ENCODE results near the gene ARHGAP30.

ARHGAP30 gene

DNA sequence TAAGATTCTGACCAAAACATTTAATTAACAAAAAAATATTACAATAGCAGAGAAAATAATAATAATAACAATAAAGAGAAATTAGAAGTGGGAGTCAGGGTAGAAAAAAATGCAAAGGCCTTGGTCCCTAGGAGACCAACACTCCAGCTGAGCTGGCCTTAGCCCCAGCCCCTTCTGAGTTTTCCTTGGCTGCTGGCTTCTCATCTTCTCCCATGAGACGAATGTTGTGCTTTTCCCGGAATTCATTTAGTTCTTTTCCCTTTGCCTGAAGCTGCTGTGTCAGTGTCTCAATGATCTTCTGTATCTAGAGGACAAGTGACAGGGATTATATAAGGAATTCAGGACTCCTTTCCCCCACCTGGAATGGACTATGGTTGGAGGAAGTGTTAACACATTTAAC is 30.9 kb upstream of the ARHGAP30 start:
- H3K4me1 ChIP-seq (ENCODE audit: control insufficient read depth, insufficient read depth, low read length), result no peaks in the 10 kb centered on the region
- no peak overlapping the region for H3K4me3 ChIP-seq (ENCODE audit: insufficient read depth, low read depth, low read length)
- no peaks in the 10 kb centered on the region for H3K27me3 ChIP-seq (ENCODE audit: control insufficient read depth, insufficient read depth, low read length, poor library complexity, severe bottlenecking)
- H3K27ac ChIP-seq (ENCODE audit: insufficient read depth, low read depth, low read length, poor library complexity, severe bottlenecking), result no peak overlapping the region
- H3K9me3 ChIP-seq (ENCODE audit: control insufficient read depth, low read length), result no peaks in the 10 kb centered on the region
- 87 to 93% methylated on average over 2 of the region's 2 CpGs for WGBS, 2 experiments
- H3K36me3 ChIP-seq (ENCODE audit: control insufficient read depth, insufficient read depth, low read length), result peaks cover 4% of the 10 kb centered on the region

DNA sequence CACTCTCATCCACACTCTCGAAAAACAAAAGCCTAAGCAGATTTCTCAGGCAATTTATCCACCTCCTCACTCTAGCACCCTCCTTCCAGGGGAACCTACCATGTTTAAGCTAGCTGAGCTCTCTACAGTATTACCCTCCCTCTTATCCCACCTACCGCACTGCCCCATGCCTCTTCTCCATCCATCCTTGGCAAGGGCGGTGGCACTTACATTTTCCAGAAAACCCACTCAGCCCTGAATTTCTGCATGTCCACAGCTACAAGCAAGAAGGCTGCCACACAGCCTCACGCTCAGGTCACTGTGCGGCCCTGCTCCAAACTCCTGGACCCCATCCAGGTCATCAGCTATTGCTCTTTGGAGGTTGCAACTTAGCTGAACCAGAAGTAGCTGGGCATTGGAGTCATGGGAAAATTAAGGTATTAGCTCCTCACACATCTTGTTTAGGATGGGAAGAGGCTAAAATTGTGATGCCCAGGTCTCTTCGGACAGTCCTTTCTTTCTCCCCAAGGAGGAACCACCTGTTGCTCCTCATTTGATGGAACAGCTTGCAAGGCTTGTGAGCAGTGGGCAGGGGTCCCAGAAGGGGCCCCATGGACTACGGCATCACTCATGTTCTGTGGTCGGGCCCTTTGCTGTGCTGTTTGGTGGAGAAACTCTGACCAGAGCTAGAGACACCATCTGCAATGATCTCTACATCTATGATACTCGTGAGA is 29.6 kb upstream of the ARHGAP30 start:
- Histone ChIP-seq H3K27me3 (ENCODE audit: control insufficient read depth, insufficient read depth, low read length, poor library complexity, severe bottlenecking) (no peaks in the 10 kb centered on the region), H3K9me3 (ENCODE audit: control insufficient read depth, low read length) (no peaks in the 10 kb centered on the region), H3K27ac (ENCODE audit: insufficient read depth, low read depth, low read length, poor library complexity, severe bottlenecking) (no peak overlapping the region), H3K36me3 (ENCODE audit: control insufficient read depth, insufficient read depth, low read length) (peaks cover 4% of the 10 kb centered on the region), H3K4me1 (ENCODE audit: control insufficient read depth, insufficient read depth, low read length) (no peaks in the 10 kb centered on the region), H3K4me3 (ENCODE audit: insufficient read depth, low read depth, low read length) (peak overlapping the region; percentile 96)
- 90 to 91% methylated on average over 9 of the region's 9 CpGs for WGBS, 2 experiments

DNA sequence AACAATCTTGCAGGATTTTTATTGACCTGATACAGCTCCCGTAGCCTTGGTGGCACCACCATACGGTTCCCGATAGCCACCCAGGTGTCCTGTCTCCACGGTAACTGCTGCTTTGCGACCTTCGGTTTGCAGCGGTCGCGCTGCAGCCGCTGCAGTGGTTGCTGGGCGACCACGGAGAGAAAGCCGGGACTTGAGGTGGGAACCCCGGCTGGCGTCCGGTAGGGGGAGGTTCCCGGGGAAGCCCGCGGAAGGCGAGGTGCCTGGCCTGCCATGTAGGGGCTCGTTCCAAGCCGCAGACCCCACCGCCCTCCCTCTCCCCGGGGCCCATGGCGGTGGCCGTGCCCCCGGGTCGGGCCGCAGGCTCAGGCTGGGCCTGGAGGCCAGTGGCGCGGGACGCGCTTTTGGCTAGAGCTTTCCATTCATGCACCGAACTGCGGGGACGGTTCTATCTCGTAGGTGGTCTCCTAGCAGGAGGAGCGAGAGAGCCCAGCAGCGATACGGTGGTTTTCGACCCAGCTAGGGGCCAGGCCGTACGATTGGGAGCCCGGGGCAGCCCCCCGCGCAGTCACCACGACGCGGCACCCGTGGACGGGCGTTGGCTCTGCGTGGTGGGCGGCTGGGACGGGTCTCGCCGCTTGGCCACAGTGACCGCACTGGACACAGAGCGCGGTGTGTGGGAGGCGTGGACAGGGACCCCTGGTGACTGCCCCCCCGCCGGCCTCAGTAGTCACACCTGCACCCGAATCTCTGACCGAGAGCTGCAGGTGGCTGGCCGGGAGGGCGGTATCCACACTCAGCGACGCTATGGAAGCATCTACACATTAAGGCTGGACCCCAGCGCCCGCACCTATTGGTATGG is 28.7 kb upstream of the ARHGAP30 start, which contains the start of gene KLHDC9:
Gene KLHDC9 (plus strand): TSS at position 152 of the 859 bp plus-strand sequence. CDS start 175 bp downstream, at position 327.
- Histone ChIP-seq H3K9me3 (ENCODE audit: control insufficient read depth, low read length) (no peaks in the 10 kb centered on the region), H3K4me1 (ENCODE audit: control insufficient read depth, insufficient read depth, low read length) (no peaks in the 10 kb centered on the region), H3K27me3 (ENCODE audit: control insufficient read depth, insufficient read depth, low read length, poor library complexity, severe bottlenecking) (no peaks in the 10 kb centered on the region), H3K27ac (ENCODE audit: insufficient read depth, low read depth, low read length, poor library complexity, severe bottlenecking) (peak within 1 kb of the TSS; percentile 76), H3K4me3 (ENCODE audit: insufficient read depth, low read depth, low read length) (peak within 1 kb of the TSS; percentile 96), H3K36me3 (ENCODE audit: control insufficient read depth, insufficient read depth, low read length) (peaks cover 4% of the 10 kb centered on the region)
- WGBS, 2 experiments, result 3 to 4% methylated on average over 71 of the region's 71 CpGs

DNA sequence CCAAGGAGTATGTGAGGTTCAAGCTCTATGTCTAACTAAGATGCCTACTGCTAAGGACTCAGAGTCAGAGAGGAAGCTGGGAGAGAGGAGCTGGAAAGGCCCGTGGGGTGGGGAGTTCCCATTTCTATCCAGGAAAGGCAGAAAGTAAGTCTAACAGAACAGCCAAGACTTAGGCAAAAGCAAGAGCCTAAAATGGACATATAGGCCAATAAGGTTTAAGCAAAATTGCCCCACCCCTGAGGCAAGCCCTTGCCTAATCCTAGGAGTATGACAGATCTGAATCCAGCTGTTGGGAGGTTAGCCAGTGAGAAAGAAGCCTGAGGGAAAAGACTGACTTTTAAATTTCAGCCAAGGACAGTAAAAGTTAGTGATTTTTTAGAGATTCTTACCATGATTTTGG is 26.8 kb upstream of the ARHGAP30 start:
- Histone ChIP-seq H3K4me3 (ENCODE audit: insufficient read depth, low read depth, low read length) (no peak overlapping the region), H3K36me3 (ENCODE audit: control insufficient read depth, insufficient read depth, low read length) (peaks cover 4% of the 10 kb centered on the region), H3K9me3 (ENCODE audit: control insufficient read depth, low read length) (no peaks in the 10 kb centered on the region), H3K27ac (ENCODE audit: insufficient read depth, low read depth, low read length, poor library complexity, severe bottlenecking) (no peak overlapping the region), H3K4me1 (ENCODE audit: control insufficient read depth, insufficient read depth, low read length) (no peaks in the 10 kb centered on the region), H3K27me3 (ENCODE audit: control insufficient read depth, insufficient read depth, low read length, poor library complexity, severe bottlenecking) (no peaks in the 10 kb centered on the region)
- 87 to 89% methylated on average over 1 of the region's 1 CpG for WGBS, 2 experiments

DNA sequence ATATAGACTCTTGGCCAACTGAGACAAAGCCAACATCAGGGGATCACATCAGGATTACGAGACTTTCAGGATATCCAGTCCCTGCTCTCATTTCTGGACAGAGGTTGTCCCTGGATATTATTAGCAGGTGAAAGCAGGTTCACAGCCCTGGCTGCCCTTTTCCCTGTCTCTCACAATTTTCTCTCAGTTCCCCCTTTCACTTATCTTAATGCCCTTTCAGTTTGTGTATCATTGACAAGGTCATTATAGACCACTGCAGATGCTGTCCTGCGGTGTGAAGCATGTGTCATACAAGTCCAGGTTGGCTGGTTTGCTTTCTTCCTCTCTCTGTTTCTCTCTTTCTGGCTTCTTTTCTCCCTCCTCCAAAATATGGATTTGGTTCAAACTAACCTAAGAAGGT is 26.3 kb upstream of the ARHGAP30 start:
- Histone ChIP-seq H3K27ac (ENCODE audit: insufficient read depth, low read depth, low read length, poor library complexity, severe bottlenecking) (no peak overlapping the region), H3K4me3 (ENCODE audit: insufficient read depth, low read depth, low read length) (no peak overlapping the region), H3K4me1 (ENCODE audit: control insufficient read depth, insufficient read depth, low read length) (no peaks in the 10 kb centered on the region), H3K36me3 (ENCODE audit: control insufficient read depth, insufficient read depth, low read length) (peaks cover 4% of the 10 kb centered on the region), H3K9me3 (ENCODE audit: control insufficient read depth, low read length) (no peaks in the 10 kb centered on the region), H3K27me3 (ENCODE audit: control insufficient read depth, insufficient read depth, low read length, poor library complexity, severe bottlenecking) (no peaks in the 10 kb centered on the region)
- WGBS, 2 experiments, result 71 to 75% methylated on average over 2 of the region's 2 CpGs

DNA sequence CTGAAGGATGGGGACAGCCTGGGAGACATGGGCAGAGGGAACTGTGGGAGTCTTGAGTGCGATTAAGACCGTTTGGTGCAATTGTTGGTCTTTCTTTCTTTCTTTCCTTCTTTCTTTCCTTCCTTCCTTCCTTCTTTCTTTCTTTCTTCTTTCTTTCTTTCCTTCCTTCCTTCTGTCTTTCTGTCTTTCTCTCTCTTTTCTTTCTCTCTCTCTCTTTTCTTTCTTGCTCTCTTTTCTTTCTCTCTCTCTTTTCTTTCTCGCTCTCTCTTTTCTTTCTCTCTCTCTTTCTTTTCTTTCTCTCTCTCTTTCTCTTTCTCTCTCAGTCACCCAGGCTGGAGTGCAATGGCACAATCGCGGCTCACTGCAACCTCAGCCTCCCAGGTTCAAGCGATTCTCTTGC is 25.5 kb upstream of the ARHGAP30 start:
- H3K4me1 ChIP-seq (ENCODE audit: control insufficient read depth, insufficient read depth, low read length), result no peaks in the 10 kb centered on the region
- H3K27ac ChIP-seq (ENCODE audit: insufficient read depth, low read depth, low read length, poor library complexity, severe bottlenecking), result no peak overlapping the region
- H3K4me3 ChIP-seq (ENCODE audit: insufficient read depth, low read depth, low read length), result no peak overlapping the region
- no peaks in the 10 kb centered on the region for H3K9me3 ChIP-seq (ENCODE audit: control insufficient read depth, low read length)
- WGBS, 2 experiments, result 91 to 93% methylated on average over 6 of the region's 6 CpGs
- H3K27me3 ChIP-seq (ENCODE audit: control insufficient read depth, insufficient read depth, low read length, poor library complexity, severe bottlenecking), result no peaks in the 10 kb centered on the region
- peaks cover 3% of the 10 kb centered on the region for H3K36me3 ChIP-seq (ENCODE audit: control insufficient read depth, insufficient read depth, low read length)

DNA sequence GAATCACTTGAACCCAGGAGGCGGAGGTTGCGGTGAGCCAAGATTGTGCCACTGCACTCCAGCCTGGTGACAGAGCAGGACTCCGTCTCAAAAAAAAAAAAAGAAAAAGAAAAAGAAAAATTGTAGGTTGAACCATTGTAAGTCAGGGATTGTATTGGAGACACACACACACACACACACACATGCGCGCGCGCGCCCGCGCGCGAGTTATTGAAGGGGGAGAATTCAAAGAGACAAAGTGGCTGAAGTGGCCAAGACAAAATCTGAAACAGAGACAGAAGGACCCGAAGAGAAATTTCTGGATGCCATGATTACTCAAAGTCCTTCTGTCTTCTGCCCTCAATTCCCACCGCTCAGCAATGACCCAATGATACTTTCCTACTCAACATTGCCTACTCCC is 24.8 kb upstream of the ARHGAP30 start:
- H3K4me3 ChIP-seq (ENCODE audit: insufficient read depth, low read depth, low read length), result no peak overlapping the region
- H3K27ac ChIP-seq (ENCODE audit: insufficient read depth, low read depth, low read length, poor library complexity, severe bottlenecking), result no peak overlapping the region
- H3K36me3 ChIP-seq (ENCODE audit: control insufficient read depth, insufficient read depth, low read length), result no peaks in the 10 kb centered on the region
- no peaks in the 10 kb centered on the region for H3K4me1 ChIP-seq (ENCODE audit: control insufficient read depth, insufficient read depth, low read length)
- no peaks in the 10 kb centered on the region for H3K9me3 ChIP-seq (ENCODE audit: control insufficient read depth, low read length)
- 93 to 97% methylated on average over 7 to 14 of the region's 14 CpGs for WGBS, 2 experiments
- H3K27me3 ChIP-seq (ENCODE audit: control insufficient read depth, insufficient read depth, low read length, poor library complexity, severe bottlenecking), result no peaks in the 10 kb centered on the region

DNA sequence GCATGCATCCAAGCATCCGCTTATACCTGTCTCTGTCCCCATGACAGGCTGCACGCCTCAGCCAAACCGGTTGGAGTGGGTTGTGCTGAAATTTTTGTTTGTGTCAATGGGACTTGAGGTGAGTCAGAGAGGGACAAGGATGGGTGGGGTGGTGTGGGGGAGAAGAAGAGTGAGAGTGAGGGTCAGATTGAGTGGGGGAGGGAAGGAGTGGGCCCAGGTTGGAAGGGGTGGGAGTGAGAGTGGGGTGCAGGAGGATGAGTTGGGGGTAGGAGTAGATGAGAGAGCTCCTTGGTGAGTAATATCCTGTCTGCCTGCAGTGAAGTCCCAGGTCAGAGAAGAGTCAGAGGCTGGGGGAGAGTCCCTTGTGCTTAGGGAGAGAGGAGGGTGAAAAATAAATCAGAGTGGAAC is 22.9 kb upstream of the ARHGAP30 start:
- H3K4me1 ChIP-seq (ENCODE audit: control insufficient read depth, insufficient read depth, low read length), result no peaks in the 10 kb centered on the region
- H3K9me3 ChIP-seq (ENCODE audit: control insufficient read depth, low read length), result no peaks in the 10 kb centered on the region
- H3K27me3 ChIP-seq (ENCODE audit: control insufficient read depth, insufficient read depth, low read length, poor library complexity, severe bottlenecking), result no peaks in the 10 kb centered on the region
- 82 to 88% methylated on average over 3 of the region's 3 CpGs for WGBS, 2 experiments
- H3K36me3 ChIP-seq (ENCODE audit: control insufficient read depth, insufficient read depth, low read length), result no peaks in the 10 kb centered on the region
- no peak overlapping the region for H3K27ac ChIP-seq (ENCODE audit: insufficient read depth, low read depth, low read length, poor library complexity, severe bottlenecking)
- H3K4me3 ChIP-seq (ENCODE audit: insufficient read depth, low read depth, low read length), result no peak overlapping the region

DNA sequence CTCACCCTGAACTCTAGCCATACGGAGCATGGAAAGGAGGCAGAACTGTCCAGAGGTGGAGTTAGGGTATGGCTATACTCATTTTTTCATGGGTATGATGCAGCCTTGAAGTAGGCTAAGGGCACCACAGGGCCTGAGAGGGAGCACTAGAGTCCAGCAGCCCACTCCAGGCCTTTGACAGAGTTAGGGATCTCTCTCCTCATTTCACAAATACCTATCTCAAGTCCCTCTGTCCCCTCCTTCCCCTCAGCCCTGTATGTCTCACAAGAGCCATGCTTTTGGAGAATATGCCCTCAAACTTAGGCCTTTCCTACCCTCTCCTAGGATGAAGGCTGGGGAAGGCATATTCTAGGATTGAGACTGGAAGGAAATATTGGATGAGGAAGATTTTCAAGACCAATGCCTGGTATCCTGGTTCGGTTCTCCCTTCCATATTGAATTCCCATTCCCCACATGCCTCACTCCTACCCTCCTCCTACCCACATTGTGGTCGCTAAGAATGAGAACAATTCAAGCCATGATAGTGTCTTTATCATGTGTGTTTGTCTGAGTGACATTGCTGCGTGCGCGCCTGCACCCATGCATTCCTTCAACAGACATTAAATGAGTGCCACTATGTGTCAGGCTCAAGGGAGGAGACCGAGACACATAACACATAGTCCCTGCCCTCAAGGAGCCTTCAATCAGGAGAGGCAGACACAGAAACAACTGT is 22.3 kb upstream of the ARHGAP30 start:
- Histone ChIP-seq H3K9me3 (ENCODE audit: control insufficient read depth, low read length) (no peaks in the 10 kb centered on the region), H3K27me3 (ENCODE audit: control insufficient read depth, insufficient read depth, low read length, poor library complexity, severe bottlenecking) (no peaks in the 10 kb centered on the region), H3K4me1 (ENCODE audit: control insufficient read depth, insufficient read depth, low read length) (no peaks in the 10 kb centered on the region), H3K27ac (ENCODE audit: insufficient read depth, low read depth, low read length, poor library complexity, severe bottlenecking) (no peak overlapping the region), H3K36me3 (ENCODE audit: control insufficient read depth, insufficient read depth, low read length) (no peaks in the 10 kb centered on the region), H3K4me3 (ENCODE audit: insufficient read depth, low read depth, low read length) (no peak overlapping the region)
- WGBS, 2 experiments, result 93 to 94% methylated on average over 7 of the region's 7 CpGs

DNA sequence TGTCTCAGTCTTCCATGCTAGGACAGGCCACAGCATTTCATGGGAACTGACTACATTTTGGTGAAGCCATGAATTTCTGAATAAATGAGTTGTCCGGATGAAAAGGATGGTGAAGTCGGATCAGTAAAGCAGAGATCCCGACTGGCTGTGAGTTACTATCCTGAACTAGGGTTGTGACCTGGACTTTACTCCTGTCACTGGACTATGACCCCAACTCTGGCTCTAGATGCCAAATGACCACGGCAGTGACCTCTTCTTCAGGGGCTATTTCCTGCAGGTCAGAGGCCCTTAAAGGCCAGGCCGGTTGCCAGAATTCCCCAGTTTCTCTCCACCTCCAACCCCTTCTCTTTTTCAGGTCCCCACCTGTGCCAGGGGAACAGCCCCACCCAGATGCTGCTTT is 21.4 kb upstream of the ARHGAP30 start:
- H3K4me1 ChIP-seq (ENCODE audit: control insufficient read depth, insufficient read depth, low read length), result no peaks in the 10 kb centered on the region
- WGBS, 2 experiments, result 93 to 94% methylated on average over 5 of the region's 5 CpGs
- H3K27ac ChIP-seq (ENCODE audit: insufficient read depth, low read depth, low read length, poor library complexity, severe bottlenecking), result no peak overlapping the region
- no peaks in the 10 kb centered on the region for H3K9me3 ChIP-seq (ENCODE audit: control insufficient read depth, low read length)
- no peak overlapping the region for H3K4me3 ChIP-seq (ENCODE audit: insufficient read depth, low read depth, low read length)
- H3K27me3 ChIP-seq (ENCODE audit: control insufficient read depth, insufficient read depth, low read length, poor library complexity, severe bottlenecking), result no peaks in the 10 kb centered on the region
- H3K36me3 ChIP-seq (ENCODE audit: control insufficient read depth, insufficient read depth, low read length), result no peaks in the 10 kb centered on the region

Measured in ectodermal cell (in vitro differentiated cells).